DOHH2 (cell line): ENCODE data around the gene TEAD3.

ENCODE experiments used
- CTCF ChIP-seq: fragments of 200-600 bp; sonication (generic); IDR thresholded peaks from one replicate; pipeline ENCODE4 v1.5.1; 2014; ENCODE audit warnings: antibody characterized with exemption, mild to moderate bottlenecking, low read depth, low read length; ENCODE audit not compliant: poor library complexity, severe bottlenecking
- EZH2phosphoT487 ChIP-seq: fragments of 200-600 bp; sonication (generic); IDR thresholded peaks from 2 replicates; pipeline ENCODE4 v1.6.1; 2017; ENCODE audit warnings: borderline replicate concordance, mild to moderate bottlenecking, antibody characterized with exemption, low read length, moderate library complexity, mixed read lengths

- TF ChIP-seq CTCF (no peak), EZH2phosphoT487 (no peak)
Measured at GRCh38 chr6:35510916-35511561, 14.2 kb upstream of the TEAD3 start.
